ENCODE results near the gene SHC3.

Gene SHC3

GRCh38 chr9:89054865-89055495 is 123.6 kb downstream of the SHC3 start:
- no peak for DNase-seq (ENCODE audit: low read depth in 2 of 2)

GRCh38 chr9:89053301-89053700 is 125.3 kb downstream of the SHC3 start:
- no peak for DNase-seq (ENCODE audit: low read depth in 2 of 2)

GRCh38 chr9:89052470-89053097 is 126.0 kb downstream of the SHC3 start:
- no peak for DNase-seq (ENCODE audit: low read depth in 2 of 2)

GRCh38 chr9:89051421-89052025 is 127.1 kb downstream of the SHC3 start:
- DNase-seq (ENCODE audit: low read depth in 2 of 2) = no peak

GRCh38 chr9:89049646-89050045 is 129.0 kb downstream of the SHC3 start:
- DNase-seq (ENCODE audit: low read depth in 2 of 2) = no peak

- no peak for DNase-seq (ENCODE audit: low read depth in 2 of 2)
Measured at GRCh38 chr9:89048616-89049015, 130.0 kb downstream of the SHC3 start.

- no peak for DNase-seq (ENCODE audit: low read depth in 2 of 2)
Measured at GRCh38 chr9:89047667-89048066, 131.0 kb downstream of the SHC3 start.

GRCh38 chr9:89046832-89047231 is 131.8 kb downstream of the SHC3 start:
- no peak for DNase-seq (ENCODE audit: low read depth in 2 of 2)

- no peak for DNase-seq (ENCODE audit: low read depth in 2 of 2)
Measured at GRCh38 chr9:89044881-89045280, 133.7 kb downstream of the SHC3 start.

- DNase-seq (ENCODE audit: low read depth in 2 of 2) = no peak
Measured at GRCh38 chr9:89044104-89044503, 134.5 kb downstream of the SHC3 start.

GRCh38 chr9:89042984-89043383 is 135.6 kb downstream of the SHC3 start:
- no peak for DNase-seq (ENCODE audit: low read depth in 2 of 2)

GRCh38 chr9:89039664-89040063 is 139.0 kb downstream of the SHC3 start:
- no peak for DNase-seq (ENCODE audit: low read depth in 2 of 2)

GRCh38 chr9:89039104-89039465 is 139.5 kb downstream of the SHC3 start:
- no peak for DNase-seq (ENCODE audit: low read depth in 2 of 2)

- no peak for DNase-seq (ENCODE audit: low read depth in 2 of 2)
Measured at GRCh38 chr9:89038382-89039103, 140.1 kb downstream of the SHC3 start.

GRCh38 chr9:89037891-89038290 is 140.7 kb downstream of the SHC3 start:
- DNase-seq (ENCODE audit: low read depth in 2 of 2) = no peak

GRCh38 chr9:89037346-89037745 is 141.3 kb downstream of the SHC3 start:
- no peak for DNase-seq (ENCODE audit: low read depth in 2 of 2)

- DNase-seq (ENCODE audit: low read depth in 2 of 2) = no peak
Measured at GRCh38 chr9:89036891-89037290, 141.7 kb downstream of the SHC3 start.

- DNase-seq (ENCODE audit: low read depth in 2 of 2) = no peak
Measured at GRCh38 chr9:89036383-89036782, 142.2 kb downstream of the SHC3 start.

GRCh38 chr9:89032661-89033060 is 146.0 kb downstream of the SHC3 start:
- no peak for DNase-seq (ENCODE audit: low read depth in 2 of 2)

GRCh38 chr9:89032173-89032572 is 146.4 kb downstream of the SHC3 start:
- DNase-seq (ENCODE audit: low read depth in 2 of 2) = no peak

- DNase-seq (ENCODE audit: low read depth in 2 of 2) = no peak
Measured at GRCh38 chr9:89029788-89030187, 148.8 kb downstream of the SHC3 start.

- no peak for DNase-seq (ENCODE audit: low read depth in 2 of 2)
Measured at GRCh38 chr9:89026876-89027275, 151.7 kb downstream of the SHC3 start.

- DNase-seq (ENCODE audit: low read depth in 2 of 2) = no peak
Measured at GRCh38 chr9:89025553-89025952, 153.1 kb downstream of the SHC3 start.

Measured in stimulated activated CD4-positive, alpha-beta T cell treated with anti-CD3 and anti-CD28 coated beads, Interleukin-1b, Interleukin-23, amount 100 ng/mL, for 1 hour (primary cell).